ENCODE data around the gene POLK. TPM values are rescaled to one million over a fixed set of nuclear protein-coding genes. Genes with fewer than 3 reads are reported as not detected.

The POLK gene
- total and polyA plus RNA-seq, 7 experiments from 2014 or later, result 16.7 to 36.6 (median 23.0) TPM

- Mint-ChIP-seq H3K27me3 (peaks cover 0 to 3% (median 0%) of the 10 kb centered on the region in 5 donors), H3K27ac (no peak overlapping the region), H3K4me3 (no peak overlapping the region), H3K36me3 (peaks cover 0 to 3% (median 0%) of the 10 kb centered on the region in 5 donors), H3K9me3 (no peaks in the 10 kb centered on the region), H3K4me1 (no peaks in the 10 kb centered on the region)
- DNase-seq (no peak), ATAC-seq (no peak)
- H3K4me1 ChIP-seq (ENCODE audit: control insufficient read depth in 2 of 2, insufficient read depth in 2 of 2, low read length in 2 of 2), result no peaks in the 10 kb centered on the region
- ChIA-PET CTCF (no interaction called here), POLR2A (no interaction called here)
- no peak overlapping the region for H3K27ac ChIP-seq (ENCODE audit: low read depth, low read length)
- intact Hi-C loops (cut with micrococcal nuclease), result no loop called here
- H3K36me3 ChIP-seq (ENCODE audit: control insufficient read depth in 2 of 3, insufficient read depth in 3 of 3, low read length in 3 of 3), result no peaks in the 10 kb centered on the region
- H3K27me3 ChIP-seq (ENCODE audit: control insufficient read depth in 2 of 2, insufficient read depth in 2 of 2, low read length in 2 of 2), result no peaks in the 10 kb centered on the region
- H3K9me3 ChIP-seq (ENCODE audit: control insufficient read depth in 2 of 3, low read length in 3 of 3), result no peaks in the 10 kb centered on the region
- no peak overlapping the region for H3K4me3 ChIP-seq (ENCODE audit: low read length)
Observed at GRCh38 chr5:75617736-75618352, 106.2 kb downstream of the POLK start.

- ChIA-PET CTCF (no interaction called here), POLR2A (no interaction called here)
- Mint-ChIP-seq H3K9me3 (no peaks in the 10 kb centered on the region), H3K36me3 (no peaks in the 10 kb centered on the region), H3K4me1 (no peaks in the 10 kb centered on the region), H3K27me3 (peaks cover 0 to 3% (median 0%) of the 10 kb centered on the region in 5 donors), H3K4me3 (no peak overlapping the region), H3K27ac (no peak overlapping the region)
- H3K27ac ChIP-seq (ENCODE audit: low read depth, low read length), result no peak overlapping the region
- ATAC-seq, result no peak
- no peak for DNase-seq
- H3K4me1 ChIP-seq (ENCODE audit: control insufficient read depth in 2 of 2, insufficient read depth in 2 of 2, low read length in 2 of 2), result no peaks in the 10 kb centered on the region
- no peaks in the 10 kb centered on the region for H3K9me3 ChIP-seq (ENCODE audit: control insufficient read depth in 2 of 3, low read length in 3 of 3)
- H3K4me3 ChIP-seq (ENCODE audit: low read length), result no peak overlapping the region
- no peaks in the 10 kb centered on the region for H3K36me3 ChIP-seq (ENCODE audit: control insufficient read depth in 2 of 3, insufficient read depth in 3 of 3, low read length in 3 of 3)
- no peaks in the 10 kb centered on the region for H3K27me3 ChIP-seq (ENCODE audit: control insufficient read depth in 2 of 2, insufficient read depth in 2 of 2, low read length in 2 of 2)
- intact Hi-C loops (cut with micrococcal nuclease), result no loop called here
Observed at GRCh38 chr5:75620184-75620959, 108.7 kb downstream of the POLK start.

- Histone ChIP-seq H3K36me3 (ENCODE audit: control insufficient read depth in 2 of 3, insufficient read depth in 3 of 3, low read length in 3 of 3) (no peaks in the 10 kb centered on the region), H3K27me3 (ENCODE audit: control insufficient read depth in 2 of 2, insufficient read depth in 2 of 2, low read length in 2 of 2) (no peaks in the 10 kb centered on the region), H3K4me1 (ENCODE audit: control insufficient read depth in 2 of 2, insufficient read depth in 2 of 2, low read length in 2 of 2) (no peaks in the 10 kb centered on the region), H3K27ac (ENCODE audit: low read depth, low read length) (no peak overlapping the region), H3K9me3 (ENCODE audit: control insufficient read depth in 2 of 3, low read length in 3 of 3) (no peaks in the 10 kb centered on the region), H3K4me3 (ENCODE audit: low read length) (no peak overlapping the region)
- DNase-seq (no peak), ATAC-seq (no peak)
- Mint-ChIP-seq H3K27ac (no peak overlapping the region), H3K36me3 (no peaks in the 10 kb centered on the region), H3K4me3 (no peak overlapping the region), H3K27me3 (peaks cover 0 to 3% (median 0%) of the 10 kb centered on the region in 5 donors), H3K9me3 (no peaks in the 10 kb centered on the region), H3K4me1 (no peaks in the 10 kb centered on the region)
- ChIA-PET CTCF (interaction anchor here (0.7 kb wide), 1 partner anchor 212 kb away, joined by 4 read pairs; no protein-coding TSS in a partner anchor), POLR2A (interaction anchor here (0.7 kb wide), 1 partner anchor 24 kb away, joined by 4 read pairs; no protein-coding TSS in a partner anchor)
- intact Hi-C loops (cut with micrococcal nuclease), result no loop called here
Observed at GRCh38 chr5:75622564-75622963, 110.9 kb downstream of the POLK start.

GRCh38 chr5:75623846-75624245 is 112.2 kb downstream of the POLK start:
- ChIA-PET CTCF (no interaction called here), POLR2A (no interaction called here)
- Mint-ChIP-seq H3K9me3 (peaks cover 0 to 1% (median 0%) of the 10 kb centered on the region in 11 donors), H3K4me3 (no peak overlapping the region), H3K27me3 (peaks cover 0 to 3% (median 0%) of the 10 kb centered on the region in 5 donors), H3K4me1 (no peaks in the 10 kb centered on the region), H3K27ac (no peak overlapping the region), H3K36me3 (peaks cover 0 to 5% (median 0%) of the 10 kb centered on the region in 5 donors)
- ATAC-seq (no peak), DNase-seq (no peak)
- Histone ChIP-seq H3K27ac (ENCODE audit: low read depth, low read length) (no peak overlapping the region), H3K36me3 (ENCODE audit: control insufficient read depth in 2 of 3, insufficient read depth in 3 of 3, low read length in 3 of 3) (no peaks in the 10 kb centered on the region), H3K4me3 (ENCODE audit: low read length) (no peak overlapping the region), H3K9me3 (ENCODE audit: control insufficient read depth in 2 of 3, low read length in 3 of 3) (no peaks in the 10 kb centered on the region), H3K4me1 (ENCODE audit: control insufficient read depth in 2 of 2, insufficient read depth in 2 of 2, low read length in 2 of 2) (no peaks in the 10 kb centered on the region), H3K27me3 (ENCODE audit: control insufficient read depth in 2 of 2, insufficient read depth in 2 of 2, low read length in 2 of 2) (no peaks in the 10 kb centered on the region)
- intact Hi-C loops (cut with micrococcal nuclease), result no loop called here

GRCh38 chr5:75626959-75627358 is 115.3 kb downstream of the POLK start:
- intact Hi-C loops (cut with micrococcal nuclease), result no loop called here
- no peak overlapping the region for H3K27ac ChIP-seq (ENCODE audit: low read depth, low read length)
- Mint-ChIP-seq H3K27me3 (no peaks in the 10 kb centered on the region), H3K9me3 (peaks cover 0 to 1% (median 0%) of the 10 kb centered on the region in 11 donors), H3K36me3 (peaks cover 0 to 5% (median 0%) of the 10 kb centered on the region in 5 donors), H3K27ac (no peak overlapping the region), H3K4me3 (no peak overlapping the region), H3K4me1 (no peaks in the 10 kb centered on the region)
- CTCF ChIA-PET, result no interaction called here
- no peaks in the 10 kb centered on the region for H3K27me3 ChIP-seq (ENCODE audit: control insufficient read depth in 2 of 2, insufficient read depth in 2 of 2, low read length in 2 of 2)
- no peak overlapping the region for H3K4me3 ChIP-seq (ENCODE audit: low read length)
- no peaks in the 10 kb centered on the region for H3K36me3 ChIP-seq (ENCODE audit: control insufficient read depth in 2 of 3, insufficient read depth in 3 of 3, low read length in 3 of 3)
- H3K9me3 ChIP-seq (ENCODE audit: control insufficient read depth in 2 of 3, low read length in 3 of 3), result no peaks in the 10 kb centered on the region
- POLR2A ChIA-PET, result no interaction called here
- H3K4me1 ChIP-seq (ENCODE audit: control insufficient read depth in 2 of 2, insufficient read depth in 2 of 2, low read length in 2 of 2), result no peaks in the 10 kb centered on the region
- ATAC-seq, result no peak
- no peak for DNase-seq

- Mint-ChIP-seq H3K36me3 (peaks cover 0 to 5% (median 0%) of the 10 kb centered on the region in 5 donors), H3K4me3 (no peak overlapping the region), H3K4me1 (no peaks in the 10 kb centered on the region), H3K9me3 (peaks cover 0 to 2% (median 0%) of the 10 kb centered on the region in 11 donors), H3K27ac (no peak overlapping the region), H3K27me3 (no peaks in the 10 kb centered on the region)
- ATAC-seq, result no peak
- ChIA-PET POLR2A (no interaction called here), CTCF (no interaction called here)
- no peaks in the 10 kb centered on the region for H3K36me3 ChIP-seq (ENCODE audit: control insufficient read depth in 2 of 3, insufficient read depth in 3 of 3, low read length in 3 of 3)
- H3K27ac ChIP-seq (ENCODE audit: low read depth, low read length), result no peak overlapping the region
- no peak for DNase-seq
- H3K9me3 ChIP-seq (ENCODE audit: control insufficient read depth in 2 of 3, low read length in 3 of 3), result no peaks in the 10 kb centered on the region
- no peaks in the 10 kb centered on the region for H3K27me3 ChIP-seq (ENCODE audit: control insufficient read depth in 2 of 2, insufficient read depth in 2 of 2, low read length in 2 of 2)
- H3K4me1 ChIP-seq (ENCODE audit: control insufficient read depth in 2 of 2, insufficient read depth in 2 of 2, low read length in 2 of 2), result no peaks in the 10 kb centered on the region
- H3K4me3 ChIP-seq (ENCODE audit: low read length), result no peak overlapping the region
- intact Hi-C loops (cut with micrococcal nuclease), result no loop called here
Observed at GRCh38 chr5:75627801-75628200, 116.1 kb downstream of the POLK start.

- ATAC-seq (no peak), DNase-seq (no peak)
- Histone ChIP-seq H3K4me3 (ENCODE audit: low read length) (no peak overlapping the region), H3K9me3 (ENCODE audit: control insufficient read depth in 2 of 3, low read length in 3 of 3) (no peaks in the 10 kb centered on the region), H3K27me3 (ENCODE audit: control insufficient read depth in 2 of 2, insufficient read depth in 2 of 2, low read length in 2 of 2) (no peaks in the 10 kb centered on the region), H3K27ac (ENCODE audit: low read depth, low read length) (no peak overlapping the region), H3K36me3 (ENCODE audit: control insufficient read depth in 2 of 3, insufficient read depth in 3 of 3, low read length in 3 of 3) (no peaks in the 10 kb centered on the region), H3K4me1 (ENCODE audit: control insufficient read depth in 2 of 2, insufficient read depth in 2 of 2, low read length in 2 of 2) (no peaks in the 10 kb centered on the region)
- Mint-ChIP-seq H3K27ac (no peak overlapping the region), H3K4me1 (no peaks in the 10 kb centered on the region), H3K27me3 (no peaks in the 10 kb centered on the region), H3K36me3 (peaks cover 0 to 9% (median 0%) of the 10 kb centered on the region in 5 donors), H3K4me3 (no peak overlapping the region), H3K9me3 (peaks cover 0 to 6% (median 0%) of the 10 kb centered on the region in 11 donors)
- intact Hi-C loops (cut with micrococcal nuclease), result no loop called here
- ChIA-PET CTCF (no interaction called here), POLR2A (no interaction called here)
Observed at GRCh38 chr5:75630875-75631274, 119.2 kb downstream of the POLK start.

Measured in naive thymus-derived CD4-positive, alpha-beta T cell (primary cell).